Activated CD4-positive, alpha-beta T cell treated with anti-CD3 and anti-CD28 coated beads for 36 hours (primary cell): ENCODE results near the gene PARD6B. TPM values are rescaled to one million over a fixed set of nuclear protein-coding genes. Genes with fewer than 3 reads are reported as not detected.
A peak's percentile ranks its signal among the peaks of the same experiment; 100 is the strongest.

Experiments used
- ATAC-seq: fragments of 200-7000 bp; cut with Tn5 transposase; one replicate; pipeline ENCODE4 v1.10.0; 2021; ENCODE audit warnings: mild to moderate bottlenecking, moderate library complexity
- CTCF ChIA-PET: fragments of 350-600 bp; sonication (Branson Sonifier 250); formaldehyde crosslinking; loops from one replicate; lab custom pipeline; 2021; ENCODE audit warnings: antibody characterized with exemption; lab: Charles Lee
- POLR2A ChIA-PET: fragments of 350-600 bp; sonication (Branson Sonifier 250); formaldehyde crosslinking; loops from one replicate; lab custom pipeline; 2021; ENCODE audit warnings: antibody characterized with exemption, inconsistent platforms; lab: Charles Lee
- DNase-seq: peaks from one replicate; pipeline ENCODE4 v3.0.0-alpha.2; 2020
- H3K27ac Mint-ChIP-seq: one replicate; pipeline ENCODE4 v1.8.0; 2021; ENCODE audit warnings: mixed read lengths
- H3K27me3 Mint-ChIP-seq: one replicate; pipeline ENCODE4 v1.8.0; 2021; ENCODE audit warnings: mixed read lengths
- H3K36me3 Mint-ChIP-seq: one replicate; pipeline ENCODE4 v1.8.0; 2021; ENCODE audit warnings: low read depth, mixed read lengths
- H3K4me1 Mint-ChIP-seq: one replicate; pipeline ENCODE4 v1.8.0; 2021; ENCODE audit warnings: mixed read lengths
- H3K4me3 Mint-ChIP-seq: one replicate; pipeline ENCODE4 v1.8.0; 2021; ENCODE audit warnings: mild to moderate bottlenecking, moderate library complexity, mixed read lengths
- H3K9me3 Mint-ChIP-seq: one replicate; pipeline ENCODE4 v1.8.0; 2021; ENCODE audit warnings: low read depth, mixed read lengths
- intact Hi-C, 2 experiments: fragments of 100-400 bp; cut with DNase I in 1 of 2; cut with micrococcal nuclease in 1 of 2; formaldehyde crosslinking; loops; one replicate each; pipeline versions ENCODE4 v1.14.2 to v1.15.1; 2022 to 2024; cut with DNase I, micrococcal nuclease
- total RNA-seq, 2 experiments: library from RNA; stranded (reverse); gene quantifications; one replicate each; pipeline ENCODE4 v1.2.3, GENCODE V29; 2021

The PARD6B gene
- total RNA-seq, 2 experiments from 2014 or later = 4.9 to 6.2 TPM

DNA sequence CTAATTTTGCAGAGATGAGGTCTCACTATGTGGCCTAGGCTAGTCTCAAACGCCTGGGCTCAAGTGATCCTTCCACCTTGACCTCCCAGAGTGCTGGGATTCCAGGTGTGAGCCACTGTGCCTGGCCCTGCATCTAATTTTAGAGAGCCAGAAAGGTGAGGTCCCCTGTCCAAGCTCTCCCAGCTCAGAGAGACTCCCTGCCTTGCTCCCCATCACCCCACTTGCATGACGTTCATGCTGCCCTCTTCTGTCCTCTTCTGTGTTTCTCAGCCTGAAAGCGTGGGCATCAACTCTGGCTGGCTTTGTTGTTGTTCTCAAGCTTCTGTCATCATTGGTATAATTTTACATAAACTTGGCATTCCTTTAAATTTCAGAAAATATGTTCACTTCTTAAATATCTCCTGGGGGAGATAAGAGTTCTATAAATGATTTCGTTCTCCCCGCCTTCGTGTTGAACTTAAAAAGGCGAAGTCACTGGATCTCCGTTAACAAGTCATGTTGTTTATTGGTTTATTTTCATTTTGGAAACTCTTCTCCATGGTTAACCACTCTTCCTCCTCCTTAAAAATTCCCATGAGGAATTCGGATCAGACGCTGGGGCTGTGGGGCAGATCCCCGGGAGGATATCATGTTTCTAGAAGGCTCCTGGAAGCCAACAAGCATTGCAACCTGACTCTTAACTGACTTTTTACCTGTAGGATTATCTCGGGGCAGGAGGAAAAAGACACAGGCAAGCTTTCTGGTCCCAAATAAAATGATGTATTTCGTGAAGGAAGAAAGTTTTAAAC lies 13.2 kb upstream of the PARD6B start:
- peaks cover 11% of the 10 kb centered on the region for H3K27me3 Mint-ChIP-seq
- no peak overlapping the region for H3K4me3 Mint-ChIP-seq
- H3K27ac Mint-ChIP-seq = no peak overlapping the region
- DNase-seq (no peak), ATAC-seq (no peak)
- peaks cover 1% of the 10 kb centered on the region for H3K4me1 Mint-ChIP-seq
- intact Hi-C loops = no loop called here
- CTCF ChIA-PET = interaction anchor here (0.6 to 2.5 kb wide), 5 partner anchors 15 to 965 kb away, joined by 3 to 7 read pairs (median 3); no protein-coding TSS in a partner anchor
- H3K36me3 Mint-ChIP-seq = no peaks in the 10 kb centered on the region
- H3K9me3 Mint-ChIP-seq = no peaks in the 10 kb centered on the region
- POLR2A ChIA-PET = no interaction called here

DNA sequence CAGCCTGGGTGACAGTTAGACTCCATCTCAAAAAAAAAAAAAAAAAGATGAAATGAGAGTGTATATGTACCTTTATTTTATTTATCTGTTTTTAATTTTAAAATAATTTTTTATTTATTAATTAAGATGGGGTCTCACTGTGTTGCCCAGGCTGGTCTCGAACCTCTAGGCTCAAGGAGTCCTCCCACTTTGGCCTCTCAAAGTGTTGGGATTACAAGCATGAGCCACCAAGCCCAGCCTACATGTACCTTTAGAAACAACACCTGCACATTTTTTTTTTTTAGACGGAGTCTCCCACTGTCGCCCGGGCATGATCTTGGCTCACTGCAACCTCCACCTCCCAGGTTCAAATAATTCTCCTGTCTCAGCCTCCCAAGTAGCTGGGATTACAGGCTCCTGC lies 12.1 kb upstream of the PARD6B start:
- Mint-ChIP-seq H3K36me3 (no peaks in the 10 kb centered on the region), H3K4me3 (no peak overlapping the region), H3K9me3 (no peaks in the 10 kb centered on the region), H3K27ac (no peak overlapping the region), H3K4me1 (peaks cover 3% of the 10 kb centered on the region), H3K27me3 (peaks cover 4% of the 10 kb centered on the region)
- intact Hi-C loops = no loop called here
- ATAC-seq (no peak), DNase-seq (no peak)
- CTCF ChIA-PET = interaction anchor here (1.0 kb wide), 1 partner anchor 14 kb away, joined by 3 read pairs; no protein-coding TSS in a partner anchor
- POLR2A ChIA-PET = no interaction called here

DNA sequence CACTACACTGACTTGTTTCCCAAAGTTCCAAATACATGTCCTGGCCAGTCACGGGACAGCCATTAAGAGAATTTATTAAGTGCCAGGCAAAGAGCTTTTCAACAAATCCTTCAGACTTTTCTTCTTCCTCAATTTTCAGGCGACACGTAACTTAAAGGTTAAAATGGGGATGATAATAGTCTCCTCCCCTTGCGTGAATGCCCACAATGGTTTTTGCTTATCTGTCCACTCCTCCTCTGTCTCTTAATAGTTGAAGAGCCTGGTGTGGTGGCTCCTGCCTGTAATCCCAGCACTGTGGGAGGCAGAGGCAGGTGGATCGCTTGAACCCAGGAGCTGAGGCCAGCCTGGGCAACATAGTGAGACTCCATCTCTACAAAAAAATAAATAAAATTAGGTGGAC lies 11.4 kb upstream of the PARD6B start:
- ChIA-PET CTCF (interaction anchor here (1.0 kb wide), 1 partner anchor 68 kb away, joined by 3 read pairs; no protein-coding TSS in a partner anchor), POLR2A (no interaction called here)
- no peaks in the 10 kb centered on the region for H3K36me3 Mint-ChIP-seq

DNA sequence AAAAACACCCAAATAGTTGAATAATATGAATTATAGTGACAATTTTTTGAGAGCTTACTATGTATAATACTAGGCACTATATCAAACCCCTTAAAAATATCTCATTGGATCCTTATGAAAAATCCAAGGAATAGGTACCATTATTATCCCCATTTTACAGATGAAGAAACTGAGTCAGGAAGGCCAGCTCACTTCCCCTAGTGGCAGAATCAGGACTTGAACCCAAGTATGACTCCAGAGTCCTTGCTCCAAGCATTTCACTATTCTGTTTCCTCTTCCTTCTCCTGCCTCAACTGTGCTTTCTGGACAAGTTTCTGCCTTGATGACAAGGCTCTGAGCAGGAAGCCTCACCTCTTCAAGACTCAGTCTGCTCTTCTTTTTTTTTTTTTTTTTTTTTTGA lies 10.8 kb upstream of the PARD6B start:
- no peak for DNase-seq
- POLR2A ChIA-PET = no interaction called here
- Mint-ChIP-seq H3K9me3 (no peaks in the 10 kb centered on the region), H3K27ac (no peak overlapping the region), H3K4me1 (peaks cover 3% of the 10 kb centered on the region), H3K36me3 (no peaks in the 10 kb centered on the region), H3K4me3 (no peak overlapping the region), H3K27me3 (peaks cover 4% of the 10 kb centered on the region)
- intact Hi-C loops = no loop called here
- CTCF ChIA-PET = interaction anchor here (0.7 to 1.0 kb wide), 2 partner anchors 68 to 714 kb away, joined by 3 read pairs; no protein-coding TSS in a partner anchor
- ATAC-seq = no peak

More for the DNA sequence above, 11.4 kb upstream of the PARD6B start:
- Mint-ChIP-seq H3K9me3 (no peaks in the 10 kb centered on the region), H3K4me1 (peaks cover 3% of the 10 kb centered on the region), H3K27ac (no peak overlapping the region), H3K4me3 (no peak overlapping the region), H3K27me3 (peaks cover 4% of the 10 kb centered on the region)
- intact Hi-C loops = no loop called here
- ATAC-seq = no peak
- no peak for DNase-seq

DNA sequence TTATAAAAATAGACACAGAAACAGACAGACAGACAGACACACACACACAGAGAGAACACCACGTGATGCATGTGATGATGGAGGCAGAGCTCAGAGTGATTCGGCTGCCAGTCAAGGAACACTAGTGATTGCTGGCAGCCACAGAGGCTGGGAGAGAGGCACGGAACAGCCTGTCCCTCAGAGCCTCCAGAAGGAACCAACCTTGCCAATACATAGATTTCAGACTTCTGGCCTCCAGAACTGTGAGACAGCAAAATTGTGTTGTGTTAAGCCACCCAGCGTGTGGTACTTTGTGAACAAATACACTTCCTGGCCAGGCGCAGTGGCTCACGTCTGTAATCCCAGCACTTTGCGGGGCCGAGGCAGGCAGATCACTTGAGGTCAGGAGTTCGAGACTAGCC lies 9.5 kb upstream of the PARD6B start:
- POLR2A ChIA-PET = no interaction called here
- CTCF ChIA-PET = no interaction called here
- H3K27me3 Mint-ChIP-seq = peaks cover 2% of the 10 kb centered on the region
- no peaks in the 10 kb centered on the region for H3K36me3 Mint-ChIP-seq
- H3K4me3 Mint-ChIP-seq = no peak overlapping the region
- H3K27ac Mint-ChIP-seq = no peak overlapping the region
- no peaks in the 10 kb centered on the region for H3K9me3 Mint-ChIP-seq
- intact Hi-C loops = no loop called here
- ATAC-seq (no peak), DNase-seq (no peak)
- H3K4me1 Mint-ChIP-seq = peaks cover 7% of the 10 kb centered on the region

DNA sequence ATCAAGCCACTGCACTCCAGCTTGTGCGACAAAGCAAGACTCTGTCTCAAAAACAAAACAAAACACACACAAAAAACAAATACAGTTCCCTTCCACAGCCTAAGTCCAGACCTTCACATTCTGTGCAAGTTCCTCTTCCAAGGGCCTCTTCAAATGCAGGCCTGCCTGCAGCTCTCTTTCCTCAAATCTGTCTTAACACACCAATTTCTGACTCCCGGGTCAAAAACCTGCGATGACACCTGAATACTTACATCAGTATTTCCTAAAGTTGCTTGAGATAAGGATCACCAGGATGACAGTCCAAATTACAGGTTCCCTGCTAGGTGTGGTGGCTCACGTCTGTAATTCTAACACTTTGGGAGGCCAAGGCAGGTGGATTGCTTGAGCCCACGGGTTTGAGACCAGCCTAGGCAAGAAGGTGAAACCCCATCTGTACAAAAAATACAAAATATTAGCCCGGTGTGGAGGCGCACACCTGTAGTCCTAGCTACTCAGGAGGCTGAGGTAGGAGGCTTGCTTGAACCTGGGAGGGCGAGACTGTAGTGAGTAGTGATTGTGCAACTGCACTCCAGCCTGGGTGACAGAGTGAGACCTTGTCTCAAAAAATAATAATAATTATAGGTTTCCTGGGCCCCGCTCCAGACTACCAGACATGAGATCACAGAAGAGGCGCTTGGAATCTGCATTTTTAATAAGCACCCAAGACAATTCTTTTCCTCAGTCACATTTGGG lies 8.8 kb upstream of the PARD6B start:
- H3K36me3 Mint-ChIP-seq = no peaks in the 10 kb centered on the region
- no peak overlapping the region for H3K4me3 Mint-ChIP-seq
- H3K9me3 Mint-ChIP-seq = no peaks in the 10 kb centered on the region
- H3K27ac Mint-ChIP-seq = no peak overlapping the region
- no peak for ATAC-seq
- DNase-seq = no peak
- intact Hi-C loops = no loop called here
- H3K27me3 Mint-ChIP-seq = peaks cover 2% of the 10 kb centered on the region
- H3K4me1 Mint-ChIP-seq = peaks cover 14% of the 10 kb centered on the region
- ChIA-PET CTCF (no interaction called here), POLR2A (no interaction called here)

DNA sequence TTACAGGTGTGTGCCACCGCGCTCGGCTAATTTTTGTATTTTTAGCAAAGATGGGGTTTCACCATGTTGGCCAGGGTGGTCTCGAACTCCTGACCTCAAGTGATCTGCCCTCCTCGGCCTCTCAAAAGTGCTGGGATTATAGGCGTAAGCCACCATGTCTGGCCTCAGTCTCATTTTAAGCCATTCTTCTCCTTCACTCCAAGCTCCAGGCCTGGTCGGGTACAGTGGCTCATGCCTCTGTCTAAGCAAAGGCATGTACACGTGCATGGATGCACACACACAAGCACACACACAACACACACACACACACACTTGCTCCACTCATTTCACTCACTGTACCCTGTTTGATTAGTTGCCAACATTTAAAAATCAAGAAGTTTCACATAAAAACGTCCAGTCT lies 7.7 kb upstream of the PARD6B start:
- CTCF ChIA-PET = interaction anchor here (0.7 to 3.5 kb wide), 3 partner anchors 26 to 102 kb away, joined by 3 to 27 read pairs (median 3); no protein-coding TSS in a partner anchor
- Mint-ChIP-seq H3K4me1 (peaks cover 15% of the 10 kb centered on the region), H3K9me3 (no peaks in the 10 kb centered on the region), H3K27me3 (no peaks in the 10 kb centered on the region), H3K4me3 (no peak overlapping the region), H3K36me3 (no peaks in the 10 kb centered on the region), H3K27ac (no peak overlapping the region)
- DNase-seq (no peak), ATAC-seq (no peak)
- POLR2A ChIA-PET = no interaction called here
- intact Hi-C loops = no loop called here

DNA sequence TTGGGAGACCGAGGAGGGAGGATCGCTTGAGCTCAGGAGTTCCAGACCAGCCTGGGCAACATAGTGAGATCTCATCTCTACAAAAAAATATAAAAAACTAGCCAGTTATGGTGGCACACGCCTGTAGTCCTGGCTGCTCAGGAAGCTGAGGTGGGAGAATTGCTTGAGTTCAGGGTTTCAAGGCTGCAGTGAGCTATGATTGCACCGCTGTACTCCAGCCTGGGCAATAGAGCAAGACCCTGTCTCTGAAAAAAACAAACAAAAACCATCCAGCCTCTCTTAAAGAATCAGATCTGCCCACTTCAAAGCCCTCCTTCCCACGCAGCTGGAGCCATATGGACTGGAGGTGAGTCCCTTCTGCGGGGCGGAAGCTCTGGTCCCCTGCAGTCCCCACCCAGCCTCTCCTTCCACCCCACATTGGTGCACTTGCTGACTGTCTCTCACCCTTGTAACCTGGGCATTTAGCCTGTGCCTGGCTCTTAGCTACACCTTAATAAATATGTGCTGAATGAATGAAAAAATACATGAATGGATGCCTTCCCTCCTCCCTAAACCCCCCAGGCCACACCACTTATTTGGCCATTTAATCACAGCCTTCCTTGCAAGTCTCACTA lies 7.2 kb upstream of the PARD6B start:
- no peaks in the 10 kb centered on the region for H3K9me3 Mint-ChIP-seq
- peaks cover 15% of the 10 kb centered on the region for H3K4me1 Mint-ChIP-seq
- DNase-seq (no peak), ATAC-seq (no peak)
- intact Hi-C loops = no loop called here
- POLR2A ChIA-PET = interaction anchor here (0.6 to 1.2 kb wide), 2 partner anchors 21 to 817 kb away, joined by 3 to 6 read pairs; no protein-coding TSS in a partner anchor
- no peaks in the 10 kb centered on the region for H3K27me3 Mint-ChIP-seq
- no peaks in the 10 kb centered on the region for H3K36me3 Mint-ChIP-seq
- H3K4me3 Mint-ChIP-seq = no peak overlapping the region
- CTCF ChIA-PET = interaction anchor here (0.6 to 3.5 kb wide), 7 partner anchors 9 to 103 kb away, joined by 3 to 27 read pairs (median 3); no protein-coding TSS in a partner anchor
- H3K27ac Mint-ChIP-seq = no peak overlapping the region

DNA sequence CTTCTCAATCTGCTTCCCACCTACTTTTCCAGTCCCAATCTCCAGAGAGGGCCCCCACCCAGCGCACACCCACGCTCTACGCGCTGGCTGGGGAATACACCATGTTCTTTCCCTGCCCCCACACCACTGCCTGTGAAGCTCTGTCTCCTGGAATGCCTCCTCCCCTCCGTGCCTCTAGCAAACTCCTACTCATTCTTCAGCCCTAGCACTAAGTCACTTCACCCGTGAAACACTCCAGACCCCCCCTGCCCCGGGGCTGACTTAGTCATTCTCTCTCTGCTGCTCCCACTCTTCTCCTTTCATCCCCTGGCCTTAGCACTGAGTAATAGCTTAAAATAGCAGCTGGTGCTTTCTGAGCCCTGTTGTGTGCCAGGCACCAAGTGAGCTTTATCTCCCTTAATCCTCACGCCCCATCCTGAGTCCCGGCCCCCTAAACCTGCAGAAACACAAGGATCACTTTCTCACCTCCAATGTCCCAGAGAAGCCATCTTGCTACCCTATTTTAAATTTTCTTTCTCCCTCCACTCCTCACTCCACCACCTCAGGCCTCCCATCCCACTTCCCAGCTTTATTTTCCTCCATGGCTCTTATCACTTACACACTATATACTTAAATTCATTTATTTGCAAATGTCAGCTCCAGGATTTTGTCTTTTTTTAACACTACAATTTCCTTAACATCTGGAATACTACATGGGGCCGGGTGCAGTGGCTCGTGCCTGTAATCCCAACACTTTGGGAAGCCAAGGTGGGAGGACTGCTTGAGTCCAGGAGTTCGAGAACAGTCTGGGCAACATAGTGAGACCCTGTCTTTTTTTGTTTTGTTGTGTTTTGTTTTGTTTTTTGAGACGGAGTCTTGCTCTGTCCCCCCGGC lies 6.3 kb upstream of the PARD6B start:
- H3K27ac Mint-ChIP-seq = no peak overlapping the region
- peaks cover 15% of the 10 kb centered on the region for H3K4me1 Mint-ChIP-seq
- H3K9me3 Mint-ChIP-seq = no peaks in the 10 kb centered on the region
- ATAC-seq = peak; percentile 98
- intact Hi-C loops = no loop called here
- ChIA-PET POLR2A (interaction anchor here (0.6 to 1.2 kb wide), 3 partner anchors 21 to 816 kb away, joined by 3 to 6 read pairs (median 4); partner anchors contain the start of gene BCAS4), CTCF (interaction anchor here (0.6 to 3.5 kb wide), 11 partner anchors 8 to 534 kb away, joined by 3 to 27 read pairs (median 3); no protein-coding TSS in a partner anchor)
- H3K27me3 Mint-ChIP-seq = no peaks in the 10 kb centered on the region
- no peaks in the 10 kb centered on the region for H3K36me3 Mint-ChIP-seq
- peak; percentile 91 for DNase-seq
- no peak overlapping the region for H3K4me3 Mint-ChIP-seq

DNA sequence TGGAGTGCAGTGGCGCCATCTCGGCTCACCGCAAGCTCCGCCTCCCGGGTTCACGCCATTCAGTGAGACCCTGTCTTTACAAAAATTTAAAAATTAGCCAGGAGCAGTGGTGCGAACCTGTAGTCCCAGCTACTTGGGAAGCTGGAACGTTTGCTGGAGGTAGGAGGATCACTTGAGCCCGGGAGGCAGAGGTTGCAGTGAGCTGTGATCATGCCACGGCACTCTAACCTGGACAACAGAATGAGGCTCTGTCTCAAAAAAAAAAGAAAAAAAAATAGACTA lies 5.7 kb upstream of the PARD6B start:
- Mint-ChIP-seq H3K27ac (no peak overlapping the region), H3K36me3 (no peaks in the 10 kb centered on the region), H3K9me3 (no peaks in the 10 kb centered on the region), H3K4me3 (no peak overlapping the region), H3K4me1 (peaks cover 19% of the 10 kb centered on the region), H3K27me3 (no peaks in the 10 kb centered on the region)
- ATAC-seq = no peak
- POLR2A ChIA-PET = interaction anchor here (1.1 kb wide), 1 partner anchor 69 kb away, joined by 4 read pairs; the partner anchor contains the start of gene BCAS4
- CTCF ChIA-PET = interaction anchor here (0.6 to 3.5 kb wide), 6 partner anchors 20 to 262 kb away, joined by 3 to 27 read pairs (median 3); no protein-coding TSS in a partner anchor
- intact Hi-C loops = no loop called here
- no peak for DNase-seq
